ENCODE measurements around the gene ALOX5. TPM values are rescaled to one million over a fixed set of nuclear protein-coding genes. Genes with fewer than 3 reads are reported as not detected.

Gene ALOX5
- total and polyA plus RNA-seq, 10 of the 15 experiments (the other 5 are each of a cell fraction or from before 2014, with no cell fraction given), result 0.43 to 102 (median 34.2) TPM

DNA sequence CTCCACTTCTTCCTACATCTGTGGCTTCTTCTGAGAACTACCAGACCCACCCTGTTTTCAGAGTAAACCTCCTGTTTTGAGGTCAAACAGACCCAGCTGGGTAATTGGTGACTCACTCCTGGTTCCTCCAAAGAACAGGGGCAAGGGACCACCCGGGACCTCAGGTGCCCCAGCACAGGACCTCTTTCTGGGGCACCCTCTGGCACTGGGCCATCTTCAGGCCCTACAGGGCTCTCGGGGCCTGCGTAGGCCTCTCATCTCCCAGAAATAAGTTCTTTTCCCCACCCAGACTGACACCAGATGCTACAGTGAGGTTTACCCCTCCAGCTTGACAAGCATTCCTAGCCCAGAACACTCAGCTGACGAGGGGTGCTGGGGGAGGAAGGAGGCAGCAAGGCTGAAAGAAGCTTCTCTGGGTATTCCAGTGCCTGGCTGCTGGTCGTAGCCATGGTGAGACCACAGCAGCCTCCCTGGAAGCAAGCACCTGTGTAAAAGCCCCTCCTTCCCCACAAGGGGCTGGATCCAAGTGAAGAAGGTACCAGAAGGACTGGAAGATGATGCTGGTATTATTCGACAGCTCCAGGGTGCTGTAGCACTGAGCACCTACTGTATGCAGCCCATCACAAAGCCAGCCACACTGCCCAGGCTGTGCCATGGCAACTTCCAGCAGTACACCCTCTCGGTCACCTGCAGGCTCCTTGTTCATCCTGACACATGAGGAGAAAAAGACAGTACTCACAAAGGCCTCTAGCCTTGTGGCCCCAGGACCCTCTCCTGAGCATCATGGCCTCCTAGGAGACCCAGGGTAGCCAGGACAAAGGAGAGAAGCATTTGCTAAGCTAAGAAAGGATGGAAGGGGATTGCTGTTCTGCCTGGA is 47.4 kb downstream of the ALOX5 start:
- peaks cover 34% of the 10 kb centered on the region for H3K4me1 ChIP-seq (ENCODE audit: control insufficient read depth, insufficient read depth, low read length)

DNA sequence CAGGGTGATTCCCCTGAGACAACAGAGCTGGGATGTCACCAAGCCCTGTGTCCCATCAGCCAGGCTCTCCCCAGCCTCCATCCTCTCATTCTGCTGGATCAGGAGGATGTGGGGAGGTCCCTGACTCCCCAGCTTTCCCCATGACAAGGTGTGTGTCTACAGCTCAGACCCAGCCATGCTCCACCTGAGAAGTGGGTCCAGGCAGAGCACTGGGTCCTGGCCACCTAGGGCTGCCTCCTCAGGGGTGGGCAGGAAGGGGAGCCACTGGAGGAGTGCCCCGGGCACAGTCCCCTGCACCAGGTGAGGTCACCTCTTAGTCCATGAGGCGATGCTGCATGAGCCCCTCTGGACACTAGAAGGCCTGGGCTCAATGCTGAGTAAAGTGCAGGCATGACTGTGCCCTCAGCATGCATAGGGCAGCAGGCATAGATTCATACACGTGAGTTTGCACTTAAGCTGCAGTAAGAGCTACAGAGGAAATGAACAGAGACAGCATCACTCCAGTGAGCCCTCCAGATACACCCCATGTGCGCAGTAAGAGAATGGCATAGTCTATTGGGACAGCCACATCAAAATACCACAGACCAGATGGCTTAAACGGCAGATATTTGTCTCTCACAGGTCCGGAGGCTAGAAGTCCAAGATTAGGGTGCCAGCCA is 48.3 kb downstream of the ALOX5 start:
- no peak overlapping the region for H3K4me2 ChIP-seq (ENCODE audit: control insufficient read depth, insufficient read depth)
- TF ChIP-seq SMC3 (IDR thresholded peaks at IDR 0.05; ENCODE audit: borderline replicate concordance, low read length), result no peak
- TF ChIP-seq, protein P1, sequence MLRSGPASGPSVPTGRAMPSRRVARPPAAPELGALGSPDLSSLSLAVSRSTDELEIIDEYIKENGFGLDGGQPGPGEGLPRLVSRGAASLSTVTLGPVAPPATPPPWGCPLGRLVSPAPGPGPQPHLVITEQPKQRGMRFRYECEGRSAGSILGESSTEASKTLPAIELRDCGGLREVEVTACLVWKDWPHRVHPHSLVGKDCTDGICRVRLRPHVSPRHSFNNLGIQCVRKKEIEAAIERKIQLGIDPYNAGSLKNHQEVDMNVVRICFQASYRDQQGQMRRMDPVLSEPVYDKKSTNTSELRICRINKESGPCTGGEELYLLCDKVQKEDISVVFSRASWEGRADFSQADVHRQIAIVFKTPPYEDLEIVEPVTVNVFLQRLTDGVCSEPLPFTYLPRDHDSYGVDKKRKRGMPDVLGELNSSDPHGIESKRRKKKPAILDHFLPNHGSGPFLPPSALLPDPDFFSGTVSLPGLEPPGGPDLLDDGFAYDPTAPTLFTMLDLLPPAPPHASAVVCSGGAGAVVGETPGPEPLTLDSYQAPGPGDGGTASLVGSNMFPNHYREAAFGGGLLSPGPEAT (IDR thresholded peaks at IDR 0.05; ENCODE audit: low read depth), result no peak
- no peak for TF ChIP-seq SMARCA5 (IDR thresholded peaks at IDR 0.05)
- TF ChIP-seq GATAD2B (conservative IDR thresholded peaks at IDR 0.05; ENCODE audit: low read depth), result no peak
- TF ChIP-seq POLR2AphosphoS2 (IDR thresholded peaks at IDR 0.05; ENCODE audit: low read depth, low read length), result no peak
- no peak for TF ChIP-seq ZNF622 (IDR thresholded peaks at IDR 0.05)
- TF ChIP-seq RFX5 (IDR thresholded peaks at IDR 0.05; ENCODE audit: low read depth, low read length), result no peak
- no peak for TF ChIP-seq HDAC2 (IDR thresholded peaks at IDR 0.05)
- no peak for TF ChIP-seq YY1 (IDR thresholded peaks at IDR 0.05; ENCODE audit: low read depth, low read length)
- no peak for TF ChIP-seq TAF1 (IDR thresholded peaks at IDR 0.05; ENCODE audit: borderline replicate concordance, low read depth, low read length)
- TF ChIP-seq RELA (IDR thresholded peaks at IDR 0.05; ENCODE audit: borderline replicate concordance, partially characterized antibody), result no peak
- no peak for TF ChIP-seq CHD2 (IDR thresholded peaks at IDR 0.05; ENCODE audit: borderline replicate concordance, low read depth, low read length)
- TF ChIP-seq NR2F1 (conservative IDR thresholded peaks at IDR 0.05), result no peak
- TF ChIP-seq CHD1 (IDR thresholded peaks at IDR 0.05; ENCODE audit: low read depth, low read length), result no peak

More for the DNA sequence above, 47.4 kb downstream of the ALOX5 start:
- ChIA-PET POLR2A (interaction anchor here (1.6 to 2.1 kb wide), 2 partner anchors 8 to 44 kb away, joined by 5 to 11 read pairs; no protein-coding TSS in a partner anchor), CTCF (interaction anchor here (1.8 to 4.4 kb wide), 3 partner anchors 12 to 44 kb away, joined by 6 to 21 read pairs (median 12); no protein-coding TSS in a partner anchor), RAD21 (ENCODE audit: unreplicated experiment) (interaction anchor here (0.8 to 4.0 kb wide), 4 partner anchors 10 to 44 kb away, joined by 3 to 51 read pairs (median 13); no protein-coding TSS in a partner anchor), SMC1A (ENCODE audit: uncharacterized antibody, unreplicated experiment) (interaction anchor here (1.1 to 6.2 kb wide), 5 partner anchors 10 to 43 kb away, joined by 4 to 56 read pairs (median 9); no protein-coding TSS in a partner anchor)
- 58% methylated on average over 6 of the region's 7 CpGs for WGBS (ENCODE audit: insufficient coverage, insufficient replicate concordance, low lambda C conversion rate, missing lambda C conversion rate)
- peak; percentile 0; the same call in 2 of the 3 replicates for ATAC-seq
- H3K27ac ChIP-seq (ENCODE audit: control insufficient read depth, insufficient read depth), result peak overlapping the region; percentile 93
- no peak overlapping the region for H3K4me3 ChIP-seq
- no peaks in the 10 kb centered on the region for H3K27me3 ChIP-seq (replicated peaks in 1 of 2; ENCODE audit: control insufficient read depth in 2 of 2, insufficient read depth in 2 of 2, low read length in 1 of 2)
- FAIRE-seq, result no peak
- no TSS peak for BruUV-seq (replicated peaks)
- no peak for DNase-seq (ENCODE audit: low read depth, low spot score)
- H3K4me2 ChIP-seq (ENCODE audit: control insufficient read depth, insufficient read depth), result peak overlapping the region; percentile 99
- peaks cover 0 to 3% of the 10 kb centered on the region in 2 experiments; a peak in 2 of 4 replicates for H3K36me3 ChIP-seq (ENCODE audit: control insufficient read depth in 2 of 2, insufficient read depth in 2 of 2, low read length in 1 of 2)
- TF ChIP-seq RUNX3 (IDR thresholded peaks at IDR 0.05; ENCODE audit: low read length), result peak; percentile 57
- TF ChIP-seq STAT1 (conservative IDR thresholded peaks at IDR 0.05), result no peak
- H4K20me1 ChIP-seq (ENCODE audit: control insufficient read depth, insufficient read depth), result no peaks in the 10 kb centered on the region
- H2AFZ ChIP-seq (ENCODE audit: control insufficient read depth, low read depth, low read length), result peak overlapping the region; percentile 36
- peak overlapping the region; percentile 98 for H3K9ac ChIP-seq (ENCODE audit: control insufficient read depth, insufficient read depth, low read length)
- in situ Hi-C loops (cut with MboI), result no loop called here
- H3K9me3 ChIP-seq (replicated peaks; ENCODE audit: control insufficient read depth, insufficient read depth, low read length), result no peaks in the 10 kb centered on the region
- H3K79me2 ChIP-seq (ENCODE audit: control insufficient read depth, insufficient read depth, low read length), result peaks cover 12% of the 10 kb centered on the region
- intact Hi-C loops (cut with micrococcal nuclease; ENCODE audit: unreplicated experiment), result no loop called here

More for the DNA sequence above, 48.3 kb downstream of the ALOX5 start:
- no TSS peak for BruUV-seq (replicated peaks)
- peaks cover 12% of the 10 kb centered on the region for H3K79me2 ChIP-seq (ENCODE audit: control insufficient read depth, insufficient read depth, low read length)
- ChIA-PET RAD21 (ENCODE audit: unreplicated experiment) (interaction anchor here (4.0 kb wide), 1 partner anchor 39 kb away, joined by 51 read pairs; no protein-coding TSS in a partner anchor), SMC1A (ENCODE audit: uncharacterized antibody, unreplicated experiment) (interaction anchor here (3.1 to 6.2 kb wide), 3 partner anchors 9 to 42 kb away, joined by 9 to 56 read pairs (median 16); no protein-coding TSS in a partner anchor), POLR2A (no interaction called here), CTCF (interaction anchor here (1.8 to 2.8 kb wide), 2 partner anchors 11 to 43 kb away, joined by 6 to 12 read pairs; no protein-coding TSS in a partner anchor)
- H3K9ac ChIP-seq (ENCODE audit: control insufficient read depth, insufficient read depth, low read length), result no peak overlapping the region
- ATAC-seq, result no peak
- peaks cover 0 to 5% of the 10 kb centered on the region in 2 experiments; a peak in 2 of 4 replicates for H3K36me3 ChIP-seq (ENCODE audit: control insufficient read depth in 2 of 2, insufficient read depth in 2 of 2, low read length in 1 of 2)
- in situ Hi-C loops (cut with MboI) (no loop called here), intact Hi-C loops (cut with micrococcal nuclease; ENCODE audit: unreplicated experiment) (no loop called here)
- peaks cover 34% of the 10 kb centered on the region for H3K4me1 ChIP-seq (ENCODE audit: control insufficient read depth, insufficient read depth, low read length)
- H2AFZ ChIP-seq (ENCODE audit: control insufficient read depth, low read depth, low read length), result no peak overlapping the region
- no peak for FAIRE-seq
- no peaks in the 10 kb centered on the region for H3K27me3 ChIP-seq (replicated peaks in 1 of 2; ENCODE audit: control insufficient read depth in 2 of 2, insufficient read depth in 2 of 2, low read length in 1 of 2)
- no peak overlapping the region for H3K4me3 ChIP-seq
- no peak overlapping the region for H3K27ac ChIP-seq (ENCODE audit: control insufficient read depth, insufficient read depth)
- H4K20me1 ChIP-seq (ENCODE audit: control insufficient read depth, insufficient read depth), result no peaks in the 10 kb centered on the region
- 68% methylated on average over 6 of the region's 6 CpGs for WGBS (ENCODE audit: insufficient coverage, insufficient replicate concordance, low lambda C conversion rate, missing lambda C conversion rate)
- no peaks in the 10 kb centered on the region for H3K9me3 ChIP-seq (replicated peaks; ENCODE audit: control insufficient read depth, insufficient read depth, low read length)
- no peak for DNase-seq (ENCODE audit: low read depth, low spot score)
